Keratinocyte (primary cell): Measurements from ENCODE around the gene EIF3B.
"Not testable (repeated sequence)": the region's sequence is repeated elsewhere in the genome, so short reads cannot be mapped to it uniquely, and the experiment has no call there.

Experiments
- EZH2 ChIP-seq: IDR thresholded peaks from one replicate; pipeline ENCODE4 v1.6.1; 2012; ENCODE audit warnings: inconsistent platforms, mild to moderate bottlenecking, low read length, moderate library complexity
- TF ChIP-seq, protein P1 (sequence below), 3 experiments: IDR thresholded peaks in 1 of 3; conservative IDR thresholded peaks in 1 of 3; optimal IDR thresholded peaks in 1 of 3; 2 replicates in 2 of 3; 3 replicates in 1 of 3; pipeline versions ENCODE3 to v1.5.1; 2011; ENCODE audit warnings: low read length in 3 of 3, mild to moderate bottlenecking in 3 of 3, moderate library complexity in 2 of 3, control low read depth in 1 of 3, inconsistent platforms in 1 of 3; ENCODE audit not compliant: insufficient read depth in 2 of 3; ENCODE audit errors: extremely low read depth in 1 of 3

DNA sequence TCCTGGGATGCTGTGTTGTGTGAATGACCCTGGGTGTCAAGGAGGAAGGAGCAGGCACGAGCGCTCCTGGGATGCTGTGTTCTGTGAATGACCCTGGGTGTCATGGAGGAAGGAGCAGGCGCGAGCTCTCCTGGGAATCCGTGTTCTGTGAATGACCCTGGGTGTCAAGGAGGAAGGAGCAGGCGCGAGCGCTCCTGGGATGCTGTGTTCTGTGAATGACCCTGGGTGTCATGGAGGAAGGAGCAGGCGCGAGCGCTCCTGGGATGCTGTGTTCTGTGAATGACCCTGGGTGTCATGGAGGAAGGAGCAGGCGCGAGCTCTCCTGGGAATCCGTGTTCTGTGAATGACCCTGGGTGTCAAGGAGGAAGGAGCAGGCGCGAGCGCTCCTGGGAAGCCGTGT, 22.9 kb downstream of the EIF3B start:
- TF ChIP-seq, protein P1, sequence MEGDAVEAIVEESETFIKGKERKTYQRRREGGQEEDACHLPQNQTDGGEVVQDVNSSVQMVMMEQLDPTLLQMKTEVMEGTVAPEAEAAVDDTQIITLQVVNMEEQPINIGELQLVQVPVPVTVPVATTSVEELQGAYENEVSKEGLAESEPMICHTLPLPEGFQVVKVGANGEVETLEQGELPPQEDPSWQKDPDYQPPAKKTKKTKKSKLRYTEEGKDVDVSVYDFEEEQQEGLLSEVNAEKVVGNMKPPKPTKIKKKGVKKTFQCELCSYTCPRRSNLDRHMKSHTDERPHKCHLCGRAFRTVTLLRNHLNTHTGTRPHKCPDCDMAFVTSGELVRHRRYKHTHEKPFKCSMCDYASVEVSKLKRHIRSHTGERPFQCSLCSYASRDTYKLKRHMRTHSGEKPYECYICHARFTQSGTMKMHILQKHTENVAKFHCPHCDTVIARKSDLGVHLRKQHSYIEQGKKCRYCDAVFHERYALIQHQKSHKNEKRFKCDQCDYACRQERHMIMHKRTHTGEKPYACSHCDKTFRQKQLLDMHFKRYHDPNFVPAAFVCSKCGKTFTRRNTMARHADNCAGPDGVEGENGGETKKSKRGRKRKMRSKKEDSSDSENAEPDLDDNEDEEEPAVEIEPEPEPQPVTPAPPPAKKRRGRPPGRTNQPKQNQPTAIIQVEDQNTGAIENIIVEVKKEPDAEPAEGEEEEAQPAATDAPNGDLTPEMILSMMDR (optimal IDR thresholded peaks at IDR 0.05 in 1 of 3, IDR thresholded peaks at IDR 0.05 in 1 of 3, conservative IDR thresholded peaks at IDR 0.05 in 1 of 3; ENCODE audit: extremely low read depth in 1 of 3, insufficient read depth in 2 of 3, low read length in 3 of 3), result not testable (repeated sequence)
- TF ChIP-seq EZH2, result not testable (repeated sequence)
